HepG2 (cell line): ENCODE results near the gene PLEKHS1.

ENCODE experiments used
- TEAD2 ChIP-seq: sonication (generic); formaldehyde crosslinking; IDR thresholded peaks from 2 replicates; pipeline ENCODE4 v1.9.0; 2021; ENCODE audit warnings: missing genetic modification reagents
- ZNF737 ChIP-seq: sonication (generic); formaldehyde crosslinking; IDR thresholded peaks from 2 replicates; pipeline ENCODE4 v1.5.0; 2020; ENCODE audit warnings: missing genetic modification reagents, mild to moderate bottlenecking, borderline replicate concordance

DNA sequence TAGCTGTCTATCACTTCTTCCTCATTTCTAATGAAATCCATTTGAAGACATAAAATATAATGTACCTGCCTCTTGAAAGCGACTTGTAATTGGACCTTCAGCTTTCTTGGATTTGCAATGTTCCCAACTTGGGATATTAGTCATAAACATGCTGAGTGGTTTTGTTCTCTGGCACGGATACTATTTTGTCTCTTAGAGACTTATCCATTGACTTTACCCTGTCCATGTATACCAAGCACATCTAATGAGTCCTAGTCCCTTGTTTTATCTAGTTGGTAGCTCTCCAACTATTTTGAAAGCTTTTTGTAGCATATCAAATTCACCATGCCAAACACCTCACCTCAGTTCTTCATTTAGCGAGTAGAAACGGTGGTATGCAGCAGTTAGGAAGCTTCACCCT, 18.9 kb downstream of the PLEKHS1 start:
- TF ChIP-seq TEAD2 (CRISPR knock-in tag) (no peak), ZNF737 (CRISPR knock-in tag) (no peak)
